ENCODE measurements around the gene ERAP2. TPM values are rescaled to one million over a fixed set of nuclear protein-coding genes. Genes with fewer than 3 reads are reported as not detected.
A peak's percentile ranks its signal among the peaks of the same experiment; 100 is the strongest.

The ERAP2 gene
- total RNA-seq, 2 experiments from 2014 or later, result 56.6 to 61.4 TPM

GRCh38 chr5:96893342-96893741 lies 17.0 kb downstream of the ERAP2 start:
- Histone ChIP-seq H3K9me3 (ENCODE audit: control insufficient read depth in 1 of 2, insufficient read depth in 1 of 2, low read length in 2 of 2) (no peaks in the 10 kb centered on the region), H3K4me3 (ENCODE audit: low read length) (no peak overlapping the region), H3K27me3 (ENCODE audit: control insufficient read depth in 1 of 2, insufficient read depth in 2 of 2, low read length in 2 of 2) (no peaks in the 10 kb centered on the region), H3K36me3 (ENCODE audit: insufficient read depth, low read length) (peaks cover 90% of the 10 kb centered on the region), H3K4me1 (ENCODE audit: insufficient read depth, low read length) (peaks cover 8% of the 10 kb centered on the region), H3K27ac (ENCODE audit: low read depth in 1 of 2, low read length in 2 of 2) (peak overlapping the region; percentile 14 to 38)
- peak in 3 of 14 experiments; percentile 48 to 59 (median 52) for DNase-seq
- Mint-ChIP-seq H3K36me3 (ENCODE audit: low read depth) (peaks cover 90% of the 10 kb centered on the region), H3K27ac (peak overlapping the region; percentile 91), H3K4me1 (ENCODE audit: low read depth) (peaks cover 62% of the 10 kb centered on the region), H3K9me3 (no peaks in the 10 kb centered on the region), H3K27me3 (no peaks in the 10 kb centered on the region), H3K4me3 (no peak overlapping the region)
- TF ChIP-seq, protein P1, sequence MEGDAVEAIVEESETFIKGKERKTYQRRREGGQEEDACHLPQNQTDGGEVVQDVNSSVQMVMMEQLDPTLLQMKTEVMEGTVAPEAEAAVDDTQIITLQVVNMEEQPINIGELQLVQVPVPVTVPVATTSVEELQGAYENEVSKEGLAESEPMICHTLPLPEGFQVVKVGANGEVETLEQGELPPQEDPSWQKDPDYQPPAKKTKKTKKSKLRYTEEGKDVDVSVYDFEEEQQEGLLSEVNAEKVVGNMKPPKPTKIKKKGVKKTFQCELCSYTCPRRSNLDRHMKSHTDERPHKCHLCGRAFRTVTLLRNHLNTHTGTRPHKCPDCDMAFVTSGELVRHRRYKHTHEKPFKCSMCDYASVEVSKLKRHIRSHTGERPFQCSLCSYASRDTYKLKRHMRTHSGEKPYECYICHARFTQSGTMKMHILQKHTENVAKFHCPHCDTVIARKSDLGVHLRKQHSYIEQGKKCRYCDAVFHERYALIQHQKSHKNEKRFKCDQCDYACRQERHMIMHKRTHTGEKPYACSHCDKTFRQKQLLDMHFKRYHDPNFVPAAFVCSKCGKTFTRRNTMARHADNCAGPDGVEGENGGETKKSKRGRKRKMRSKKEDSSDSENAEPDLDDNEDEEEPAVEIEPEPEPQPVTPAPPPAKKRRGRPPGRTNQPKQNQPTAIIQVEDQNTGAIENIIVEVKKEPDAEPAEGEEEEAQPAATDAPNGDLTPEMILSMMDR (IDR thresholded peaks at IDR 0.05), result no peak
- ChIA-PET CTCF (interaction anchor here (1.6 kb wide), 1 partner anchor 24 kb away, joined by 8 read pairs; no protein-coding TSS in a partner anchor), POLR2A (interaction anchor here (0.7 to 1.9 kb wide), 4 partner anchors 16 to 86 kb away, joined by 3 to 10 read pairs (median 4); partner anchors contain the start of genes ERAP1 and ERAP2)
- peak; percentile 31 for ATAC-seq (ENCODE audit: poor library complexity)
- intact Hi-C loops (cut with DNase I, micrococcal nuclease), result no loop called here

DNA sequence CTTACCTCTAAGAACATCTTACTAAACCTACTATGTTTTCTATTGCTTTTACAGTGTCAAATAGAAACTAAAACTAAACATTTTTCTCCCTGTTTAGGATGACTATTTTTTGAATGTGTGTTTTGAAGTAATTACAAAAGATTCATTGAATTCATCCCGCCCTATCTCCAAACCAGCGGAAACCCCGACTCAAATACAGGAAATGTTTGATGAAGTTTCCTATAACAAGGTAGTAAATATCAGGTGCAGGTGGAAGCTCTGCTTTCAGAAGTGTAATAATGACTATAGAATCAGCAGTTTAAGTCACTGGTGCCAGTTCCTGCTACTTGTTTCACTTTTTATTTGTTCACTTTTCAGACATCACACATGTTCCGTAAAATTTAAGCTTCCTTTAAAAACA lies 20.0 kb downstream of the ERAP2 start:
- Mint-ChIP-seq H3K4me3 (peak overlapping the region; percentile 83), H3K4me1 (ENCODE audit: low read depth) (peaks cover 53% of the 10 kb centered on the region), H3K27ac (peak overlapping the region; percentile 91), H3K27me3 (no peaks in the 10 kb centered on the region), H3K9me3 (no peaks in the 10 kb centered on the region), H3K36me3 (ENCODE audit: low read depth) (peaks cover 91% of the 10 kb centered on the region)
- intact Hi-C loops (cut with DNase I, micrococcal nuclease), result loop anchor here in 1 of 2 experiments (1.0 to 5.0 kb wide), 2 partner anchors 20 to 41 kb away; partner anchors contain the start of genes ERAP2 and LNPEP
- TF ChIP-seq, protein P1 (IDR thresholded peaks at IDR 0.05), result no peak
- CTCF ChIA-PET, result interaction anchor here (1.1 to 1.5 kb wide), 4 partner anchors 20 to 27 kb away, joined by 3 to 12 read pairs (median 5); partner anchors contain the start of gene ERAP2
- ATAC-seq (ENCODE audit: poor library complexity), result peak; percentile 79
- peaks cover 8% of the 10 kb centered on the region for H3K4me1 ChIP-seq (ENCODE audit: insufficient read depth, low read length)
- H3K36me3 ChIP-seq (ENCODE audit: insufficient read depth, low read length), result peaks cover 89% of the 10 kb centered on the region
- H3K9me3 ChIP-seq (ENCODE audit: control insufficient read depth in 1 of 2, insufficient read depth in 1 of 2, low read length in 2 of 2), result no peaks in the 10 kb centered on the region
- POLR2A ChIA-PET, result interaction anchor here (0.7 to 2.6 kb wide), 19 partner anchors 8 to 246 kb away, joined by 3 to 41 read pairs (median 5); partner anchors contain the start of genes ERAP1, ERAP2, LIX1 and LNPEP
- H3K4me3 ChIP-seq (ENCODE audit: low read length), result peak overlapping the region; percentile 33
- H3K27me3 ChIP-seq (ENCODE audit: control insufficient read depth in 1 of 2, insufficient read depth in 2 of 2, low read length in 2 of 2), result no peaks in the 10 kb centered on the region
- DNase-seq, result peak in 11 of 14 experiments; percentile 7 to 79 (median 25)
- peak overlapping the region; percentile 78 to 79 for H3K27ac ChIP-seq (ENCODE audit: low read depth in 1 of 2, low read length in 2 of 2)

DNA sequence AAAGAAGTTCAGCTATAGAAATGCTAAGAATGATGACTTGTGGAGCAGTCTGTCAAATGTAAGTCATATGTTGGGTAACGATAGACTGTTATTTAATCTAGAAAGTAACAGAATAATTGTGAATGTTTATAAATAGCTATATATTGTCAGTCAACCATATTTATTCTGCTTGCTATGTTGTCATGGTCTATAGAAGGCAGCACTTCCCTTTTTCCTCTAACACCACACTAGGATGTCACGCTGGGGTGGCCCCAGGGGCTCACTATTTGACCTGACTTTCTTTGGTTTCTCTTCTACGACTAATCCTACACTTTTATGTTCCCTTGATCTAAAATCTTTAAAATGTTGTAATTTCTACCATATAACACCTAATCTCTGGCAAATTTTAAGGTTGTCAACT lies 20.5 kb downstream of the ERAP2 start:
- intact Hi-C loops (cut with DNase I, micrococcal nuclease), result loop anchor here in 1 of 2 experiments (1.0 to 5.0 kb wide), 2 partner anchors 21 to 40 kb away; partner anchors contain the start of genes ERAP2 and LNPEP
- peak; percentile 32 for ATAC-seq (ENCODE audit: poor library complexity)
- Mint-ChIP-seq H3K4me1 (ENCODE audit: low read depth) (peaks cover 53% of the 10 kb centered on the region), H3K27ac (peak overlapping the region; percentile 91), H3K4me3 (peak overlapping the region; percentile 83), H3K27me3 (no peaks in the 10 kb centered on the region), H3K36me3 (ENCODE audit: low read depth) (peaks cover 92% of the 10 kb centered on the region), H3K9me3 (no peaks in the 10 kb centered on the region)
- peak overlapping the region; percentile 33 for H3K4me3 ChIP-seq (ENCODE audit: low read length)
- H3K36me3 ChIP-seq (ENCODE audit: insufficient read depth, low read length), result peaks cover 90% of the 10 kb centered on the region
- CTCF ChIA-PET, result interaction anchor here (1.1 to 1.5 kb wide), 4 partner anchors 20 to 28 kb away, joined by 3 to 12 read pairs (median 5); partner anchors contain the start of gene ERAP2
- TF ChIP-seq, protein P1 (IDR thresholded peaks at IDR 0.05), result no peak
- POLR2A ChIA-PET, result interaction anchor here (0.7 to 2.6 kb wide), 19 partner anchors 8 to 245 kb away, joined by 3 to 41 read pairs (median 5); partner anchors contain the start of genes ERAP1, ERAP2, LIX1 and LNPEP
- H3K9me3 ChIP-seq (ENCODE audit: control insufficient read depth in 1 of 2, insufficient read depth in 1 of 2, low read length in 2 of 2), result no peaks in the 10 kb centered on the region
- H3K27me3 ChIP-seq (ENCODE audit: control insufficient read depth in 1 of 2, insufficient read depth in 2 of 2, low read length in 2 of 2), result no peaks in the 10 kb centered on the region
- peaks cover 8% of the 10 kb centered on the region for H3K4me1 ChIP-seq (ENCODE audit: insufficient read depth, low read length)
- H3K27ac ChIP-seq (ENCODE audit: low read depth in 1 of 2, low read length in 2 of 2), result peak overlapping the region; percentile 78 to 79
- peak in 3 of 14 experiments; percentile 41 to 52 (median 46) for DNase-seq
